C4-2B (cell line): ENCODE measurements around the gene PIWIL4.

Source experiments
- CTCF ChIP-seq: fragments of 450-650 bp; conservative IDR thresholded peaks from 2 replicates; pipeline ENCODE4 v1.5.1; 2017; ENCODE audit warnings: mild to moderate bottlenecking
- ZFX ChIP-seq: fragments of 450-650 bp; IDR thresholded peaks from 2 replicates; pipeline ENCODE4 v1.6.1; 2017

- TF ChIP-seq CTCF (no peak), ZFX (no peak)
These were observed 67.9 kb downstream of the PIWIL4 start for GRCh38 chr11:94635072-94635471.
